ENCODE results near the gene TXNRD1. TPM values are rescaled to one million over a fixed set of nuclear protein-coding genes. Genes with fewer than 3 reads are reported as not detected.

The TXNRD1 gene
- total and polyA plus RNA-seq, 2 of the 8 experiments (the other 6 are each of a cell fraction or from before 2014, with no cell fraction given): 56.8 to 127 TPM

DNA sequence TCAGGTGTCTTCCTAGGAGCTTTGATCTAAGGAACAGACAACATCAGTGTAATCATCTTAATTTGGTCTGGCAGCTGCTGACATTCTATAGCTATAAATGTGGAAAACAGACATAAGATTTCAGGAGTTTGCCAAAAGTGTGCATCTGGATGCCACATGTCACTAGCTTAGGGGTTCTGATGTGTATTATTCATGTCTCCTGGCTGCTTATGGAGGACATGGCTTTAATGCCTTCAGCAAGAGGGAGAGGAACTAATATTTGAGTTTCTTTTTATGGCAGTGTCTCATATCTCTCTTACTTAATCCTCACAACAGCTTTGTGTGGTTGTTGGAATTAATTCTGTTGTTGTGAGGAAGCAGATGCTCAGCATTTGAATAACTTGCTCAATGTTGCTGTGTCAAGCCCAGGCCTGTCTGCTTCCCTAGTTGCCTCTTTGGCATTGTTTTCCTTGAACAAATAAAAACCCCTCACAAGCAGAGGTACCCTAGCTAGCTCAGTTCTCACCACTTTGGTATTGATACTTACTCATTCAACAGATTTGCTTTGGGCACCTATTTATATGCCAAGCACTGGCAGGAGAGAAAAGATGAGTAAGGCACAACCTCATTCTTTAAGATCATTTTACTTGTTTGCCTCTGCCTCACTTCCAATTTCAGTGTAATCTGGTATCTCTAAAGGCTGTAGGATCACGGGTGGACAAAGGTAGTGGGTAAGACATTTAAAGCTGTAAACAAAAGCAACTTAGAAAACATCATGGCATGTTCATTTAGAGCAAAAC lies 48.2 kb downstream of the TXNRD1 start:
- no peak overlapping the region for H2BK15ac ChIP-seq (ENCODE audit: low read length)
- no peak overlapping the region for H4K91ac ChIP-seq (replicated peaks; ENCODE audit: insufficient read length, low read length)
- no peak overlapping the region for H3K4me2 ChIP-seq (ENCODE audit: insufficient read depth in 1 of 2, low read depth in 2 of 2, low read length in 2 of 2)
- H3K9me3 ChIP-seq (ENCODE audit: insufficient read depth in 2 of 2, low read depth in 1 of 2, low read length in 1 of 2): no peaks in the 10 kb centered on the region
- DNase-seq (ENCODE audit: low read depth in 1 of 2, low spot score in 2 of 2): no peak
- H3K14ac ChIP-seq (ENCODE audit: insufficient read length): no peak overlapping the region
- no peak overlapping the region for H2BK5ac ChIP-seq (ENCODE audit: low read depth, low read length)
- ChIA-PET CTCF (ENCODE audit: partially characterized antibody) (interaction anchor here (1.1 to 1.8 kb wide), 2 partner anchors 11 to 42 kb away, joined by 3 to 7 read pairs; no protein-coding TSS in a partner anchor), POLR2A (ENCODE audit: partially characterized antibody) (interaction anchor here (0.8 to 1.4 kb wide), 2 partner anchors 23 to 25 kb away, joined by 3 to 4 read pairs; no protein-coding TSS in a partner anchor)
- H3K27me3 ChIP-seq (replicated peaks in 1 of 4; ENCODE audit: control insufficient read depth in 3 of 4, extremely low read depth in 1 of 4, insufficient read depth in 3 of 4, low read length in 3 of 4): no peaks in the 10 kb centered on the region
- H3K36me3 ChIP-seq (ENCODE audit: control insufficient read depth in 2 of 4, insufficient read depth in 4 of 4, low read length in 3 of 4): no peaks in the 10 kb centered on the region
- H2BK120ac ChIP-seq (replicated peaks; ENCODE audit: low read depth, low read length): no peak overlapping the region
- 64% methylated on average over 1 of the region's 1 CpG; no CpG with 5 or more reads in 1 of the 2 experiments for WGBS, 2 experiments (ENCODE audit: extremely low coverage in 1 of 2, insufficient coverage in 1 of 2, insufficient read length in 1 of 2, insufficient replicate concordance in 2 of 2, low coverage in 1 of 2, low lambda C conversion rate in 2 of 2, missing lambda C conversion rate in 1 of 2)
- H3K27ac ChIP-seq (ENCODE audit: low read depth, low read length): no peak overlapping the region
- no peak overlapping the region for H2AK5ac ChIP-seq (ENCODE audit: low read depth, low read length)
- no peak overlapping the region for H3K18ac ChIP-seq (ENCODE audit: extremely low read depth, low read length)
- FAIRE-seq: no peak
- H3K9ac ChIP-seq (replicated peaks in 1 of 4; ENCODE audit: extremely low read depth in 1 of 4, low read depth in 3 of 4, low read length in 3 of 4): no peak overlapping the region
- H2BK20ac ChIP-seq (ENCODE audit: low read length): no peak overlapping the region
- peaks cover 0 to 10% (median 2%) of the 10 kb centered on the region in 4 experiments; a peak in 2 of 7 replicates for H3K4me1 ChIP-seq (replicated peaks in 1 of 4; ENCODE audit: control insufficient read depth in 3 of 4, insufficient read depth in 4 of 4, low read length in 3 of 4)
- H3K56ac ChIP-seq (replicated peaks; ENCODE audit: insufficient read length, low read depth, low read length): no peak overlapping the region
- H4K5ac ChIP-seq (ENCODE audit: insufficient read length, low read depth, low read length): no peak overlapping the region
- H3K79me2 ChIP-seq (ENCODE audit: control insufficient read depth in 1 of 2, insufficient read depth in 2 of 2, low read length in 2 of 2): no peaks in the 10 kb centered on the region
- H2AFZ ChIP-seq (ENCODE audit: low read length): peak overlapping the region; percentile 2; the same call in 1 of the 2 replicates
- no peak overlapping the region for H4K8ac ChIP-seq (ENCODE audit: extremely low read depth, insufficient read depth, low read length)
- no peak overlapping the region for H3K4ac ChIP-seq (replicated peaks; ENCODE audit: insufficient read length, low read depth, low read length)
- no peak overlapping the region for H3K23ac ChIP-seq (ENCODE audit: insufficient read length)
- no peaks in the 10 kb centered on the region for H3K79me1 ChIP-seq (ENCODE audit: low read depth, low read length)
- no peaks in the 10 kb centered on the region for H3K23me2 ChIP-seq (ENCODE audit: low read depth, low read length)
- H4K20me1 ChIP-seq (replicated peaks in 1 of 2; ENCODE audit: control insufficient read depth in 1 of 2, insufficient read depth in 2 of 2, low read length in 2 of 2): no peaks in the 10 kb centered on the region
- no peak overlapping the region for H3K4me3 ChIP-seq (ENCODE audit: extremely low read depth in 1 of 4, insufficient read depth in 2 of 4, low read depth in 3 of 4, low read length in 4 of 4)
- no peak overlapping the region for H2BK12ac ChIP-seq (ENCODE audit: low read depth, low read length)
- TF ChIP-seq TAF7 (optimal IDR thresholded peaks at IDR 0.05; ENCODE audit: borderline replicate concordance, low read depth, low read length) (no peak), TBP (IDR thresholded peaks at IDR 0.05; ENCODE audit: low read depth, low read length) (no peak), RFX5 (IDR thresholded peaks at IDR 0.05; ENCODE audit: borderline replicate concordance, low read depth, low read length) (no peak), YY1 (IDR thresholded peaks at IDR 0.05; ENCODE audit: low read depth, low read length) (no peak), POLR2A (IDR thresholded peaks at IDR 0.05; ENCODE audit: control extremely low read depth in 1 of 2, low read depth in 2 of 2, low read length in 2 of 2) (no peak), KDM5A (IDR thresholded peaks at IDR 0.05; ENCODE audit: low read length) (no peak), RNF2 (IDR thresholded peaks at IDR 0.05; ENCODE audit: borderline replicate concordance, low read depth, low read length, missing control alignments, poor library complexity, severe bottlenecking) (no peak), KDM4A (IDR thresholded peaks at IDR 0.05; ENCODE audit: low read depth, low read length, severe bottlenecking) (no peak), TEAD4 (IDR thresholded peaks at IDR 0.05; ENCODE audit: low read depth, low read length) (no peak), SP2 (IDR thresholded peaks at IDR 0.05; ENCODE audit: low read length) (no peak), CREB1 (IDR thresholded peaks at IDR 0.05) (no peak)
- TF ChIP-seq, protein P1, sequence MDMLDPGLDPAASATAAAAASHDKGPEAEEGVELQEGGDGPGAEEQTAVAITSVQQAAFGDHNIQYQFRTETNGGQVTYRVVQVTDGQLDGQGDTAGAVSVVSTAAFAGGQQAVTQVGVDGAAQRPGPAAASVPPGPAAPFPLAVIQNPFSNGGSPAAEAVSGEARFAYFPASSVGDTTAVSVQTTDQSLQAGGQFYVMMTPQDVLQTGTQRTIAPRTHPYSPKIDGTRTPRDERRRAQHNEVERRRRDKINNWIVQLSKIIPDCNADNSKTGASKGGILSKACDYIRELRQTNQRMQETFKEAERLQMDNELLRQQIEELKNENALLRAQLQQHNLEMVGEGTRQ (IDR thresholded peaks at IDR 0.05; ENCODE audit: low read length): no peak

Measured in H1 (cell line).